ENCODE measurements around the gene IMPG2. TPM values are rescaled to one million over a fixed set of nuclear protein-coding genes. Genes with fewer than 3 reads are reported as not detected.

Gene IMPG2
- total RNA-seq, 1 donor from 2014 or later = under 0.01 TPM

DNA sequence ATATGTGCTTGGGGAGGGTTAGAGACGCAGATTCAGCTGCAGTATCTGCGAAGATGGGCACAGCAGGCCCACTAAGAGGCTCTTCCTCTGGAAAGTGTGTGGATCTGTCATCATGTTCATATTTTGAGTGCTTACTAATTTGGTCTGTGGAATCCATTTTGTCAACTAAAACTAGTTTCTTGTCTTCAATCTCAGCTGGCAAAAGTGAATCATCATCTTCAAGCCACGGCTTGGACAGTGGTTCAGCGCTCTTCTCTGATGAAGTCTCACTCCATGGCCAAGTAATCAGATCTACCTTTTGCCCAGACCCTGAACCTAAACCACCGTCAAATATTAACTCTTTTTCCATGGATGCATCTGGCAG lies 76.2 kb downstream of the IMPG2 start:
- TF ChIP-seq, protein P1, sequence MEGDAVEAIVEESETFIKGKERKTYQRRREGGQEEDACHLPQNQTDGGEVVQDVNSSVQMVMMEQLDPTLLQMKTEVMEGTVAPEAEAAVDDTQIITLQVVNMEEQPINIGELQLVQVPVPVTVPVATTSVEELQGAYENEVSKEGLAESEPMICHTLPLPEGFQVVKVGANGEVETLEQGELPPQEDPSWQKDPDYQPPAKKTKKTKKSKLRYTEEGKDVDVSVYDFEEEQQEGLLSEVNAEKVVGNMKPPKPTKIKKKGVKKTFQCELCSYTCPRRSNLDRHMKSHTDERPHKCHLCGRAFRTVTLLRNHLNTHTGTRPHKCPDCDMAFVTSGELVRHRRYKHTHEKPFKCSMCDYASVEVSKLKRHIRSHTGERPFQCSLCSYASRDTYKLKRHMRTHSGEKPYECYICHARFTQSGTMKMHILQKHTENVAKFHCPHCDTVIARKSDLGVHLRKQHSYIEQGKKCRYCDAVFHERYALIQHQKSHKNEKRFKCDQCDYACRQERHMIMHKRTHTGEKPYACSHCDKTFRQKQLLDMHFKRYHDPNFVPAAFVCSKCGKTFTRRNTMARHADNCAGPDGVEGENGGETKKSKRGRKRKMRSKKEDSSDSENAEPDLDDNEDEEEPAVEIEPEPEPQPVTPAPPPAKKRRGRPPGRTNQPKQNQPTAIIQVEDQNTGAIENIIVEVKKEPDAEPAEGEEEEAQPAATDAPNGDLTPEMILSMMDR (IDR thresholded peaks at IDR 0.05; ENCODE audit: insufficient read depth, low read length, severe bottlenecking) = no peak
- Histone ChIP-seq H3K4me3 (ENCODE audit: low read depth, low read length) (no peak overlapping the region), H3K27me3 (ENCODE audit: control insufficient read depth, insufficient read depth, low read length) (no peaks in the 10 kb centered on the region), H3K36me3 (ENCODE audit: control insufficient read depth, insufficient read depth, low read length) (no peaks in the 10 kb centered on the region)
- DNase-seq (ENCODE audit: low read depth) = no peak
- FAIRE-seq = no peak

DNA sequence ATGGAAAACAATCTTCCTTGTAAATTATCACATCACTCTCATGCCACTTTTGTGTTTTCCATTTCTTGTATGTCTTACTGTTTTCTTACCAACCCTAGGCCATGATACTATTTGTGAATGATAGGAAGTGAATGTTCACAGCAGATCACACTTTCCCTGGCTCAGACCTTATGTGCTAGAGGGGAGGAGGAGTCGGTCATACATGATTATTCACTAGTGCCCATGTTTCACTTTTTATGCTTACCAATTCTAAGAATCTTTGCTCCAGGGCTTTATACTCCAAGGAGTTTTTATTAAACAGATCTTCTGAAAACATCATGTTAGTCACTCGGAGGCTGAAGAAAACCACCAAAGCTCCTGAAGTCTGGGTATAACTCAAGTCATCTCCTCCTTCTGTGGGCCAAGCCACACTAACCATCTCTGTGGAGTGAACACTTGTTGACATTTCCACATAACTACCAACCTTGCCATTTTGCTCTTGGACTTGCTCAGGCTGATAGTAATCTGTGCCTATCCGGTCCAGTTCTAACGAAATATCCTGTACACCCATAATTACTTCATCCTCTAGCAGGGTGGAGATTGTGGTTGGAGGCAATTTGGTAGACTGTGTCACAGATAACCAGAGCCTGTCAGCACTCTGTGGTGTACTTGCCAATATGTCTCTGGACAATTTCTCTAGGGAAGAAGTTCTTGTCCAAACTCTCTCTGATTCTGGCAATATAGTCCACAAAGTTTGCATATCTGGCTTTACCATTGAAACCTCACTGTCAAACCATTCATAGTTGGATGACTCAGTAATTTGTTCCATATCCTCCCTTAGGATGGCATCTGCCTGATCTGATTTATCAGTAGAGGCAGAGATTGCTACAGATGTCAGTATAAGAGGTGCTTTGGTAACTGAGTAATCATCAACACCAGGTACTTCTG lies 76.8 kb downstream of the IMPG2 start:
- FAIRE-seq (no peak), DNase-seq (ENCODE audit: low read depth) (no peak)
- Histone ChIP-seq H3K27me3 (ENCODE audit: control insufficient read depth, insufficient read depth, low read length) (no peaks in the 10 kb centered on the region), H3K4me3 (ENCODE audit: low read depth, low read length) (no peak overlapping the region), H3K36me3 (ENCODE audit: control insufficient read depth, insufficient read depth, low read length) (no peaks in the 10 kb centered on the region)
- TF ChIP-seq, protein P1 (IDR thresholded peaks at IDR 0.05; ENCODE audit: insufficient read depth, low read length, severe bottlenecking) = no peak

- no peaks in the 10 kb centered on the region for H3K27me3 ChIP-seq (ENCODE audit: control insufficient read depth, insufficient read depth, low read length)
Measured at GRCh38 chr3:101240719-101241399, 79.5 kb downstream of the IMPG2 start.

DNA sequence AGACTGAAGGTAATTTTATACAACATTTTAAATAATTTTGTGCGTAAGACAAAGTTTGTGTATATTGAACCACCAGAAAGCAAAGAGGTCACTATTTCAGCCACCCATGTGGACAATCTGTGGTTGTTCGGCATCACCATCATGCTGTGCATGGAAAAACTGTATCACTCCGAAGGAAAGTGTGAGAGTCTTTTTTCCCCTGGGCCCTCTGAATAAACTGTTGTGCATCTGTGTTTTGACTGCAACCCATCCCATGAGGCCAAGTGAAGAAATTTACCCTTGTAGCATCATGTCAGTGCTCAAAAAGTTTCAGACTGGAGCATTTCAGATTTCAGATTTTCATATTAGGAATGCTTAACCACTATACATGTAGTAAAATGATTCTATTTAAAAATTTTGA lies 85.3 kb downstream of the IMPG2 start:
- Histone ChIP-seq H3K4me3 (ENCODE audit: low read depth, low read length) (no peak overlapping the region), H3K36me3 (ENCODE audit: control insufficient read depth, insufficient read depth, low read length) (no peaks in the 10 kb centered on the region), H3K27me3 (ENCODE audit: control insufficient read depth, insufficient read depth, low read length) (no peaks in the 10 kb centered on the region)
- TF ChIP-seq, protein P1 (IDR thresholded peaks at IDR 0.05; ENCODE audit: insufficient read depth, low read length, severe bottlenecking) = no peak
- FAIRE-seq (no peak), DNase-seq (ENCODE audit: low read depth) (no peak)

More at GRCh38 chr3:101240719-101241399, 79.5 kb downstream of the IMPG2 start:
- no peak overlapping the region for H3K4me3 ChIP-seq (ENCODE audit: low read depth, low read length)
- DNase-seq (ENCODE audit: low read depth) = no peak
- no peak for FAIRE-seq
- TF ChIP-seq, protein P1 (IDR thresholded peaks at IDR 0.05; ENCODE audit: insufficient read depth, low read length, severe bottlenecking) = no peak
- H3K36me3 ChIP-seq (ENCODE audit: control insufficient read depth, insufficient read depth, low read length) = no peaks in the 10 kb centered on the region

- no peaks in the 10 kb centered on the region for H3K27me3 ChIP-seq (ENCODE audit: control insufficient read depth, insufficient read depth, low read length)
- DNase-seq (ENCODE audit: low read depth) = no peak
- no peaks in the 10 kb centered on the region for H3K36me3 ChIP-seq (ENCODE audit: control insufficient read depth, insufficient read depth, low read length)
- TF ChIP-seq, protein P1 (IDR thresholded peaks at IDR 0.05; ENCODE audit: insufficient read depth, low read length, severe bottlenecking) = no peak
- H3K4me3 ChIP-seq (ENCODE audit: low read depth, low read length) = no peak overlapping the region
- no peak for FAIRE-seq
Measured at GRCh38 chr3:101230618-101231017, 89.8 kb downstream of the IMPG2 start.
